Activated CD4-positive, alpha-beta T cell treated with anti-CD3 and anti-CD28 coated beads, Interleukin-2, amount 10 ng/mL, durations not matched to agents 7 days and 5 days (primary cell): ENCODE measurements around the gene APBB3. TPM values are rescaled to one million over a fixed set of nuclear protein-coding genes. Genes with fewer than 3 reads are reported as not detected.

Experiments
- CTCF ChIA-PET: fragments of 350-600 bp; sonication (Branson Sonifier 250); formaldehyde crosslinking; loops from one replicate; lab custom pipeline; 2021; ENCODE audit warnings: antibody characterized with exemption; lab: Charles Lee
- POLR2A ChIA-PET: fragments of 350-600 bp; sonication (Branson Sonifier 250); formaldehyde crosslinking; loops from one replicate; lab custom pipeline; 2021; ENCODE audit warnings: antibody characterized with exemption; lab: Charles Lee
- DNase-seq: peaks from one replicate; pipeline ENCODE4 v3.0.0-alpha.2; 2020
- H3K27ac Mint-ChIP-seq: one replicate; pipeline ENCODE4 v1.8.0; 2021; ENCODE audit warnings: mild to moderate bottlenecking, moderate library complexity, mixed read lengths
- H3K27me3 Mint-ChIP-seq: one replicate; pipeline ENCODE4 v1.8.0; 2021; ENCODE audit warnings: mixed read lengths
- H3K36me3 Mint-ChIP-seq: one replicate; pipeline ENCODE4 v1.8.0; 2021; ENCODE audit warnings: low read depth, mixed read lengths
- H3K4me1 Mint-ChIP-seq: one replicate; pipeline ENCODE4 v1.8.0; 2021; ENCODE audit warnings: mixed read lengths
- H3K4me3 Mint-ChIP-seq: one replicate; pipeline ENCODE4 v1.8.0; 2021; ENCODE audit warnings: mild to moderate bottlenecking, moderate library complexity, mixed read lengths
- H3K9me3 Mint-ChIP-seq: one replicate; pipeline ENCODE4 v1.8.0; 2021; ENCODE audit warnings: mixed read lengths
- total RNA-seq, 2 experiments: library from RNA; stranded (reverse); gene quantifications; one replicate each; pipeline ENCODE4 v1.2.3, GENCODE V29; 2021

The APBB3 gene
- total RNA-seq, 2 experiments from 2014 or later: 28.5 to 32.8 TPM

DNA sequence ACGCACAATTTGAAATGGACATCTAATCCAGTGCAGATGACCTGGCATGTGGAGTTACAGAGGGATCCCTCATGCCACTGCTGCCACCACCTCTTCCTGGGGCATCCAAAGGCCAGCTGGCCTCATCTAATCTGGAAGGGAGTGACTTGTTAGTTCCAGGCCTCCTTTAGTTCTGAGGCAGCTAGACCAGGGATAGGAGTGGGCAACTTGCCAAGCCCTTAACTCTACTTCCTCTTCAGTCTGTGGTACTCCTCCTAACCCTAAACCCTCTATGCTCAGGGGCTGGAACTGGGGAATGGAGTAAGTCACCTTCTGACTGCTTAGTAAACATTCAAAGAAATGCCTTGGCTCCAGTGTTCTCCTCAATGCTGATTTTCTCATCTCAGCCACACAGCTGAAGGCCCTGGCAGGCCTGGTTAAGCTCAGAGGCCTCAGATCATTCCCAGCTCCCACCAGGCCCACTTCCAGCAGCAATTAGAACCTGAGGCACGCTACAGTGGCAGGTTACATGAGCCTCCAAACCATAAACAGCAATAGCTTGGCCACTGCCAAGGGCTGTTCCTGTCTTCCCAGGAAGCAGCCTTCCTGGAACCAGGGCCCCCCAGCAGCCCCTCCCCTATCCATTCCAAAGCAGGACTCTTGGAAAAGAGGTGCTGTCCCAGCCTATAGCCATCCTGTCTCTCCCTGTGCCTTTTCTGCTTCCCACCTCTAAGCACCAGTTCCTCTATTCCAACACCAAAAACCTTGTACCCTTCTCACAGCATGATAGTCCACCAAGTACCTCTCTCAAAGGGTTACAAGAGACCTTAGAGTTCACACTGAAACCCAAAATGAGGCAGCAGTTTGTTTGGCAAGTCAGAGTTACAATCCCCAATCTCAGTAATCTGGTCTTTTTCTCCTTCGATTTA, 14.9 kb downstream of the APBB3 start:
- ChIA-PET POLR2A (no interaction called here), CTCF (interaction anchor here (0.7 to 3.2 kb wide), 6 partner anchors 9 to 153 kb away, joined by 3 to 15 read pairs (median 4); partner anchors contain the start of genes ANKHD1, APBB3 and SLC35A4)
- DNase-seq: no peak
- H3K27ac Mint-ChIP-seq: peak overlapping the region; percentile 97
- peak overlapping the region; percentile 44 for H3K4me3 Mint-ChIP-seq
- H3K9me3 Mint-ChIP-seq: no peaks in the 10 kb centered on the region
- H3K36me3 Mint-ChIP-seq: peaks cover 49% of the 10 kb centered on the region
- no peaks in the 10 kb centered on the region for H3K27me3 Mint-ChIP-seq
- H3K4me1 Mint-ChIP-seq: peaks cover 63% of the 10 kb centered on the region

DNA sequence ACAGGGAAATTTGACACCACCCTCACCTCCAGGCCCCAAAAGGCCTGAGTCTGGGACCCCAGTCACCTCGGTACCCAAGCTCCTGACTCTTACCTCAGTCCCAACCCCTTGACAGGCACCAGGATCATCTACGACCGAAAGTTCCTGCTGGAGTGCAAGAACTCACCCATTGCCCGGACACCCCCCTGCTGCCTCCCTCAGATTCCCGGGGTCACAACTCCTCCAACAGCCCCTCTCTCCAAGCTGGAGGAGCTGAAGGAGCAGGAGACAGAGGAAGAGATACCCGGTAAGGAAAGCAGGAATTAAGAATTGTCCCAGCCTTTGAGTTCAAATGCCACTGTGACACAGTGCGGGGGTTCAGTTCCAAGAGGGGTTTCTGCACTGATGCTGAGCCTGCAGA, 15.6 kb downstream of the APBB3 start:
- CTCF ChIA-PET: interaction anchor here (0.7 to 3.2 kb wide), 10 partner anchors 10 to 152 kb away, joined by 3 to 16 read pairs (median 4); partner anchors contain the start of genes ANKHD1, APBB3 and SLC35A4
- DNase-seq: no peak
- POLR2A ChIA-PET: no interaction called here
- Mint-ChIP-seq H3K4me1 (peaks cover 56% of the 10 kb centered on the region), H3K9me3 (no peaks in the 10 kb centered on the region), H3K36me3 (peaks cover 50% of the 10 kb centered on the region), H3K4me3 (peak overlapping the region; percentile 77), H3K27ac (peak overlapping the region; percentile 97), H3K27me3 (no peaks in the 10 kb centered on the region)

GRCh38 chr5:140548300-140548688, 16.1 kb downstream of the APBB3 start:
- CTCF ChIA-PET: interaction anchor here (0.7 to 3.2 kb wide), 20 partner anchors 8 to 163 kb away, joined by 3 to 19 read pairs (median 4); partner anchors contain the start of genes APBB3, SLC35A4, SRA1 and WDR55
- Mint-ChIP-seq H3K4me1 (peaks cover 51% of the 10 kb centered on the region), H3K9me3 (no peaks in the 10 kb centered on the region), H3K27ac (peak overlapping the region; percentile 97), H3K36me3 (peaks cover 45% of the 10 kb centered on the region), H3K27me3 (no peaks in the 10 kb centered on the region), H3K4me3 (peak overlapping the region; percentile 77)
- DNase-seq: no peak
- POLR2A ChIA-PET: interaction anchor here (0.5 to 0.7 kb wide), 2 partner anchors 86 to 147 kb away, joined by 3 read pairs; no protein-coding TSS in a partner anchor

DNA sequence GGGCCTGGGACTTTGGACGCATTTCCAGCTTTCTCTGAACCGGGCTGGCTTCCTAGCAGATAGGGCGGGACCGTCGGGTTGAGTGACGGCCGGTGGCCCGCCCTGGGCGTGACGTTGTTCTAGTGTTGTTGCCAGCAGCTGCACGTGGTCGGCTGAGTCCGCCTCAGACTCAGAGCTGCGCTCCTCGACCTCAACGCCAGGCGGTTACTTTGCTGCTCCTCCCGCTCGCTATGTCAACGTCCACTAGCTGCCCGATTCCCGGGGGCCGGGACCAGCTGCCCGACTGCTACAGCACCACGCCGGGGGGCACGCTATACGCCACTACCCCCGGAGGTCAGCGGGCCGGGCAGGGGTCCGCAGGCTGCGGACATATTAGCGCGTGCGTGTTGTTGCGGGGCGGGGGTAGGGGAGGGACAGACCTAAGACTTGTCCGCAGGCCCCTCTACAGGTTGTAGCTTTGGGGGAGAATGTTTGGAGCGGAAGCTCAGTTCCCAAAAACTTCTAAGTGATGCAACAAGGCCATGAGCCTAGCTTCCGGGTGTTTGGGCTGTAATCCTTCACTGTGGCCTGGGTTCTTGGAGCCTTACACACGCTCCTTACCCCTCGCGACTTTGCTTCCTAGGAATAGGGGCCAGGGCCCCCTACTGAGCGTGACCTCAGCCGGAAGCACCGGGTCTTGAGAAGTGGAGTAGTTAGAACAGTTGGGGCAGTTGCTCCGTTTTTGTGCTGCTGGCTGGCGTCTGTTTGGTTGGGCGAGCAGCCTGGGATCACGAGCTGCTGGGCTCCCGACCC, 16.7 kb downstream of the APBB3 start, which contains the start of gene EIF4EBP3:
Gene EIF4EBP3 (plus strand): TSS at position 155 of the 792 bp plus-strand sequence. CDS start 76 bp downstream, at position 231.
- H3K9me3 Mint-ChIP-seq: no peaks in the 10 kb centered on the region
- peak within 1 kb of the TSS; percentile 97 for H3K27ac Mint-ChIP-seq
- peaks cover 39% of the 10 kb centered on the region for H3K36me3 Mint-ChIP-seq
- peaks cover 45% of the 10 kb centered on the region for H3K4me1 Mint-ChIP-seq
- H3K4me3 Mint-ChIP-seq: peak within 1 kb of the TSS; percentile 77
- POLR2A ChIA-PET: interaction anchor here (0.5 to 0.7 kb wide), 3 partner anchors 86 to 147 kb away, joined by 3 to 4 read pairs (median 3); no protein-coding TSS in a partner anchor
- CTCF ChIA-PET: interaction anchor here (0.7 to 3.2 kb wide), 21 partner anchors 9 to 164 kb away, joined by 3 to 19 read pairs (median 4); partner anchors contain the start of genes APBB3, SLC35A4, SRA1 and WDR55
- no peaks in the 10 kb centered on the region for H3K27me3 Mint-ChIP-seq
- DNase-seq: peak; percentile 90

- Mint-ChIP-seq H3K4me1 (peaks cover 44% of the 10 kb centered on the region), H3K27ac (peak overlapping the region; percentile 97), H3K9me3 (no peaks in the 10 kb centered on the region), H3K27me3 (no peaks in the 10 kb centered on the region), H3K4me3 (peak overlapping the region; percentile 77), H3K36me3 (peaks cover 42% of the 10 kb centered on the region)
- ChIA-PET POLR2A (no interaction called here), CTCF (interaction anchor here (0.7 to 3.2 kb wide), 18 partner anchors 9 to 1108 kb away, joined by 3 to 19 read pairs (median 5); partner anchors contain the start of genes APBB3, SLC35A4, SRA1 and WDR55)
- DNase-seq: no peak
These were observed 17.4 kb downstream of the APBB3 start for GRCh38 chr5:140546851-140547507.

DNA sequence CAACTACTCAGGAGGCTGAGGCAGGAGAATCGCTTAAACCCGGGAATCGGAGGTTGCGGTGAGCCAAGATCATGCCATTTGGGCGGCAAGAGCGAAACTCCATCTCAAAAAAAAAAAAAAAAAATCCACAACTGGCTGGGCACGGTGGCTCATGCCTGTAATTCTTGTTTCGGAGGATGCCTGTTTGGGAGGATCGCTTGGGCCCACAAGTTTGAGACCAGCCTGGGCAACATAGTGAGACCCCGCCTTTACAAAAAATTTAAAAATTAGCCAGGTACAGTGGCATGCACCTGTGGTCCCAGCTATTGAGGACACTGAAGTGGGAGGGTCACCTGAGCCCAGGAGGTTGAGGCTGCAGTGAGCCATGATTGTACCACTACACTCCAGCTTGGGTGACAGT, 18.8 kb downstream of the APBB3 start:
- no peaks in the 10 kb centered on the region for H3K9me3 Mint-ChIP-seq
- peaks cover 42% of the 10 kb centered on the region for H3K36me3 Mint-ChIP-seq
- no peak overlapping the region for H3K4me3 Mint-ChIP-seq
- ChIA-PET CTCF (interaction anchor here (0.7 to 2.6 kb wide), 3 partner anchors 11 to 96 kb away, joined by 5 to 13 read pairs (median 5); no protein-coding TSS in a partner anchor), POLR2A (no interaction called here)
- DNase-seq: no peak
- H3K27ac Mint-ChIP-seq: no peak overlapping the region
- H3K27me3 Mint-ChIP-seq: no peaks in the 10 kb centered on the region
- H3K4me1 Mint-ChIP-seq: peaks cover 37% of the 10 kb centered on the region

GRCh38 chr5:140544986-140545385, 19.4 kb downstream of the APBB3 start:
- CTCF ChIA-PET: interaction anchor here (1.0 to 1.7 kb wide), 2 partner anchors 8 to 10 kb away, joined by 3 to 5 read pairs; no protein-coding TSS in a partner anchor
- H3K27ac Mint-ChIP-seq: no peak overlapping the region

DNA sequence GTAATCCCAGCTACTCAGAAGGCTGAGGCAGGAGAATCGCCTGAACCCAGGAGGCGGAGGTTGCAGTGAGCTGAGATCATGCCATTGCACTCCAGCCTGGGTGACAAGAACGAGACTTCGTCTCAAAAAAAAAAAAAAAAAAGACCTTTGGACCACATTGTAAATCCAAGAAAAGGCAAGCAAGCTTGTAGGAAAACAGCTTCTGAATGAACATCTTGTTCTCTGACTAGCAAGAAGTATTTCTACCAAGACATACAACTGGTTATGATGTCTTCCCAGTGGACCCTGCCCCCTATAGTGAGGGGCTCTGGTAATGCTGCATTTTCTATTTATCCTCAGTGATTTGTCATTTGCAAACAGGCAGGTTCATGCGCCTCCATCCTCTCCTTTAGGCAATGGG, 21.4 kb downstream of the APBB3 start:
- Mint-ChIP-seq H3K36me3 (peaks cover 39% of the 10 kb centered on the region), H3K9me3 (no peaks in the 10 kb centered on the region), H3K4me3 (no peak overlapping the region), H3K27me3 (no peaks in the 10 kb centered on the region), H3K4me1 (peaks cover 10% of the 10 kb centered on the region), H3K27ac (no peak overlapping the region)
- DNase-seq: no peak
- CTCF ChIA-PET: interaction anchor here (0.6 to 0.8 kb wide), 4 partner anchors 17 to 492 kb away, joined by 3 to 5 read pairs (median 3); no protein-coding TSS in a partner anchor
- POLR2A ChIA-PET: no interaction called here

More at GRCh38 chr5:140544986-140545385, 19.4 kb downstream of the APBB3 start:
- Mint-ChIP-seq H3K4me3 (no peak overlapping the region), H3K9me3 (no peaks in the 10 kb centered on the region), H3K36me3 (peaks cover 40% of the 10 kb centered on the region), H3K27me3 (no peaks in the 10 kb centered on the region), H3K4me1 (peaks cover 30% of the 10 kb centered on the region)
- POLR2A ChIA-PET: no interaction called here
- DNase-seq: no peak

- Mint-ChIP-seq H3K4me3 (no peak overlapping the region), H3K27me3 (no peaks in the 10 kb centered on the region), H3K36me3 (peaks cover 49% of the 10 kb centered on the region), H3K4me1 (no peaks in the 10 kb centered on the region), H3K9me3 (no peaks in the 10 kb centered on the region), H3K27ac (no peak overlapping the region)
- DNase-seq: no peak
- ChIA-PET POLR2A (no interaction called here), CTCF (interaction anchor here (0.8 kb wide), 1 partner anchor 167 kb away, joined by 4 read pairs; no protein-coding TSS in a partner anchor)
These were observed 24.2 kb downstream of the APBB3 start for GRCh38 chr5:140540227-140540626.

- Mint-ChIP-seq H3K36me3 (peaks cover 37% of the 10 kb centered on the region), H3K4me3 (no peak overlapping the region), H3K9me3 (peaks cover 3% of the 10 kb centered on the region), H3K4me1 (no peaks in the 10 kb centered on the region), H3K27ac (peak overlapping the region; percentile 19), H3K27me3 (no peaks in the 10 kb centered on the region)
- CTCF ChIA-PET: no interaction called here
- POLR2A ChIA-PET: no interaction called here
- DNase-seq: no peak
These were observed 40.4 kb downstream of the APBB3 start for GRCh38 chr5:140524003-140524402.

DNA sequence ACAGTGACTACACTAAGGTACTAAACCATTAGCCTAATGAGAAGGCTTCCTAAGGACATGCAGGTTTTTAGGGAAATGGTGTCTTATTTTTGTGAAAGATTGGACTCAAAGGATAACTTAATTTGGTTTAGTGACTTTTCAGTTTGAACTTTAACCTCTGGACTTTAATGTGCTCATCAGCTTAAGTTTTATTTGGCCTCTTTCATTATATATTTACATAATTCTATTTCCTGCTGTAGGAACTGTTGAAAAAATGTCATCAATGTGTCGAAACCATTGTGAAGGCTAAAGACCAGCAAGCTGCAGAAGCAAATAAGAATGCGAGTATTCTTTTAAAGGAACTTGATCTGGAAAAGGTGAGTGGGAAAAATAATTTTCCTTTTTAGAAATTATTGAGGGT, 51.3 kb downstream of the APBB3 start:
- Mint-ChIP-seq H3K27ac (no peak overlapping the region), H3K4me1 (no peaks in the 10 kb centered on the region), H3K36me3 (peaks cover 56% of the 10 kb centered on the region), H3K27me3 (no peaks in the 10 kb centered on the region), H3K9me3 (no peaks in the 10 kb centered on the region), H3K4me3 (no peak overlapping the region)
- CTCF ChIA-PET: interaction anchor here (1.0 to 1.6 kb wide), 2 partner anchors 9 to 111 kb away, joined by 3 to 8 read pairs; no protein-coding TSS in a partner anchor
- DNase-seq: no peak
- POLR2A ChIA-PET: no interaction called here
